K562 (cell line): ENCODE data around the gene MTREX. TPM values are rescaled to one million over a fixed set of nuclear protein-coding genes. Genes with fewer than 3 reads are reported as not detected.

ENCODE experiments used
- ATAC-seq: fragments of 200-7000 bp; cut with Tn5 transposase; 3 replicates; pipeline ENCODE4 v1.9.1; 2020; ENCODE audit warnings: moderate library complexity
- BruUV-seq: library from RNA; stranded (reverse); fragments of 400-500 nt; replicated peaks from 2 replicates; lab custom pipeline; 2021; lab: Mats Ljungman, UMichigan
- CTCF ChIA-PET: fragments of 300-600 bp; formaldehyde crosslinking; extraction: SDS; loops from one replicate; lab custom pipeline; 2021; ENCODE audit warnings: low intra/inter-chr PET ratio; lab: Yijun Ruan, JAX
- POLR2A ChIA-PET: fragments of 300-600, 350-650 bp; sonication (Branson Sonifier 250); formaldehyde crosslinking; extraction: SDS; loops from one replicate; lab custom pipeline; 2021; ENCODE audit warnings: antibody characterized with exemption, inconsistent platforms; lab: Yijun Ruan, JAX
- DNase-seq, 4 experiments: peaks; one replicate each; pipeline versions ENCODE4 v3.0.0 to v3.0.0-alpha.2; 2011 to 2018; ENCODE audit warnings: low spot score in 3 of 4, mixed read lengths in 3 of 4; ENCODE audit errors: extremely low read depth in 1 of 4
- FAIRE-seq: peaks from 2 replicates; lab custom pipeline; 2011; peaks lifted over from hg19 to GRCh38; lab: Jason Lieb, UNC
- H2AFZ ChIP-seq: 2 replicates; pipeline ENCODE4 v1.6.0; 2011; ENCODE audit warnings: low read depth, low read length, control low read depth, inconsistent platforms
- H3K27ac ChIP-seq: fragments of 200-600 bp; 3 replicates; pipeline ENCODE4 v1.8.0; 2011; ENCODE audit warnings: low read depth, mild to moderate bottlenecking, control low read depth, inconsistent platforms, low read length, moderate library complexity, mixed read lengths; ENCODE audit errors: extremely low read depth
- H3K27me3 ChIP-seq, 2 experiments: fragments of 300-600 bp in 1 of 2; 2 replicates in 1 of 2; 3 replicates in 1 of 2; pipeline versions ENCODE4 v1.6.0 to v1.8.0; 2011; ENCODE audit warnings: inconsistent platforms in 2 of 2, low read length in 2 of 2, mild to moderate bottlenecking in 1 of 2, mixed read lengths in 1 of 2, moderate library complexity in 1 of 2; ENCODE audit not compliant: control insufficient read depth in 2 of 2, insufficient read depth in 2 of 2
- H3K36me3 ChIP-seq: fragments of 300-600 bp; 3 replicates; pipeline ENCODE4 v1.8.0; 2011; ENCODE audit warnings: mild to moderate bottlenecking, low read length, inconsistent platforms; ENCODE audit not compliant: control insufficient read depth, insufficient read depth
- H3K4me1 ChIP-seq, 2 experiments: fragments of 200-600 bp in 1 of 2; replicated peaks in 1 of 2; 2 replicates in 1 of 2; 3 replicates in 1 of 2; pipeline versions ENCODE4 v1.5.1 to v1.8.0; 2011; ENCODE audit warnings: inconsistent platforms in 2 of 2, low read length in 2 of 2, mild to moderate bottlenecking in 1 of 2, mixed read lengths in 1 of 2, moderate library complexity in 1 of 2; ENCODE audit not compliant: control insufficient read depth in 2 of 2, insufficient read depth in 2 of 2
- H3K4me2 ChIP-seq: 2 replicates; pipeline ENCODE4 v1.6.1; 2011; ENCODE audit warnings: low read length, control low read depth, inconsistent platforms, mixed read lengths; ENCODE audit not compliant: insufficient read depth
- H3K4me3 ChIP-seq: fragments of 200-600 bp; sonication (generic), shearing (Covaris generic); 2 replicates; pipeline ENCODE4 v1.5.1; 2016; ENCODE audit warnings: control low read depth, inconsistent platforms
- H3K79me2 ChIP-seq: fragments of 200-600 bp; 3 replicates; pipeline ENCODE4 v1.8.0; 2011; ENCODE audit warnings: low read length, inconsistent platforms; ENCODE audit not compliant: control insufficient read depth, insufficient read depth
- H3K9ac ChIP-seq, 2 experiments: 2 replicates each; pipeline versions ENCODE4 v1.6.0 to v1.6.1; 2011; ENCODE audit warnings: low read depth in 2 of 2, low read length in 2 of 2, control low read depth in 1 of 2, inconsistent platforms in 1 of 2, mild to moderate bottlenecking in 1 of 2, mixed read lengths in 1 of 2; ENCODE audit not compliant: insufficient read depth in 1 of 2
- H3K9me1 ChIP-seq: one replicate; pipeline ENCODE4 v1.6.0; 2011; ENCODE audit warnings: inconsistent platforms, mild to moderate bottlenecking, low read length, moderate library complexity; ENCODE audit not compliant: control insufficient read depth, insufficient read depth
- H3K9me3 ChIP-seq: replicated peaks from 2 replicates; pipeline ENCODE4 v1.5.1; 2011; ENCODE audit warnings: low read depth, low read length, inconsistent platforms; ENCODE audit not compliant: control insufficient read depth, insufficient read depth
- H4K20me1 ChIP-seq: replicated peaks from 2 replicates; pipeline ENCODE4 v1.6.1; 2011; ENCODE audit warnings: low read length, inconsistent platforms, mixed read lengths; ENCODE audit not compliant: control insufficient read depth, insufficient read depth
- BRD9 ChIP-seq: fragments of 450-650 bp; IDR thresholded peaks from 2 replicates; pipeline ENCODE4 v1.6.1; 2018; ENCODE audit warnings: low read depth; ENCODE audit not compliant: partially characterized antibody
- GTF2E2 ChIP-seq: fragments of 200-800 bp; sonication (Bioruptor generic); IDR thresholded peaks from 2 replicates; pipeline ENCODE4 v1.6.1; 2016; ENCODE audit warnings: missing genetic modification characterization, missing compliant biosample characterization
- LCOR ChIP-seq: sonication (generic); formaldehyde crosslinking; IDR thresholded peaks from 2 replicates; pipeline ENCODE4 v1.8.0; 2022; ENCODE audit warnings: mild to moderate bottlenecking, missing genetic modification reagents
- MBD2 ChIP-seq: sonication (generic); IDR thresholded peaks from 2 replicates; pipeline ENCODE4 v1.6.1; 2016; ENCODE audit warnings: low read depth, borderline replicate concordance
- MYNN ChIP-seq, 2 experiments: sonication (generic); formaldehyde crosslinking in 1 of 2; IDR thresholded peaks; 2 replicates each; pipeline versions ENCODE4 v1.5.0 to v1.6.1; 2016 to 2020; ENCODE audit warnings: antibody characterized with exemption in 1 of 2, missing genetic modification reagents in 1 of 2
- POLR2H ChIP-seq: IDR thresholded peaks from 2 replicates; pipeline ENCODE4 v1.6.1; 2016; ENCODE audit warnings: missing genetic modification characterization, low read depth, mild to moderate bottlenecking, control low read depth, missing compliant biosample characterization, moderate library complexity
- POU5F1 ChIP-seq: fragments of 150-350 bp; IDR thresholded peaks from 2 replicates; pipeline ENCODE4 v1.6.1; 2014; ENCODE audit warnings: borderline replicate concordance, low read length, low read depth, mild to moderate bottlenecking; ENCODE audit not compliant: partially characterized antibody
- RB1 ChIP-seq: fragments of 450-650 bp; IDR thresholded peaks from 2 replicates; pipeline ENCODE4 v1.6.1; 2017; ENCODE audit warnings: low read depth, mild to moderate bottlenecking
- SNRNP70 ChIP-seq: fragments of 200-400 bp; formaldehyde crosslinking; optimal IDR thresholded peaks from 2 replicates; pipeline ENCODE3; 2017; ENCODE audit warnings: low read depth, low read length
- TAL1 ChIP-seq: fragments of 450-650 bp; IDR thresholded peaks from 2 replicates; pipeline ENCODE4 v1.6.1; 2016; ENCODE audit warnings: mild to moderate bottlenecking
- ZNF436 ChIP-seq: fragments of 250-450, 450-650 bp; sonication (Bioruptor Pico); formaldehyde crosslinking; IDR thresholded peaks from 2 replicates; pipeline ENCODE4 v1.7.0; 2020; ENCODE audit warnings: mild to moderate bottlenecking
- ZNF699 ChIP-seq: fragments of 250-450 bp; sonication (Bioruptor Pico); IDR thresholded peaks from 2 replicates; pipeline ENCODE4 v1.8.0; 2021; ENCODE audit warnings: mild to moderate bottlenecking, moderate library complexity; ENCODE audit not compliant: insufficient replicate concordance
- in situ Hi-C: fragments of 300-500 bp; cut with MboI; formaldehyde crosslinking; loops from 4 replicates; pipeline ENCODE4 v1.15.0; 2018; ENCODE audit warnings: inconsistent platforms, mixed read lengths
- intact Hi-C: fragments of 100-400 bp; cut with micrococcal nuclease; formaldehyde crosslinking; loops from 2 replicates; pipeline ENCODE4 v1.14.2; 2022
- polyA plus RNA-seq, 8 experiments: library from polyadenylated mRNA; depleted of rRNA in 4 of 8; stranded (reverse) in 5 of 8; unstranded in 3 of 8; fragments of >200 nt; fragmentation: Nextera tagmentation in 2 of 8; fragmentation: Illumina TruSeq in 1 of 8; extraction: Ambion mirVana in 2 of 8; extraction: Trizol in 1 of 8; gene quantifications; 2 replicates each; pipeline versions ENCODE4 v1.2.1 to v1.2.3, GENCODE V29; 2011 to 2014; ENCODE audit warnings: inconsistent platforms in 1 of 8, missing spikeins in 1 of 8
- total RNA-seq, 7 experiments: library from RNA; depleted of rRNA in 6 of 7; stranded (reverse); fragments of >200 nt in 6 of 7; fragmentation: Illumina TruSeq in 2 of 7; extraction: Trizol in 2 of 7; gene quantifications; 2 replicates each; pipeline versions ENCODE4 v1.2.1 to v1.2.3, GENCODE V29; 2011 to 2021; ENCODE audit warnings: low replicate concordance in 1 of 7
- TF ChIP-seq, protein P1 (sequence below): fragments of 250-450 bp; sonication (Bioruptor Pico); IDR thresholded peaks from 2 replicates; pipeline ENCODE4 v1.5.0; 2022; ENCODE audit warnings: mild to moderate bottlenecking
- TF ChIP-seq, protein P2 (sequence below), 2 experiments: fragments of 250-450 bp in 1 of 2; fragments of 450-650 bp in 1 of 2; sonication (Bioruptor Pico) in 1 of 2; IDR thresholded peaks; 2 replicates each; pipeline versions ENCODE4 v1.6.1 to v1.8.0; 2016 to 2021; ENCODE audit warnings: mild to moderate bottlenecking in 2 of 2, moderate library complexity in 2 of 2, missing compliant biosample characterization in 1 of 2, missing genetic modification characterization in 1 of 2
- TF ChIP-seq, protein P3 (sequence below): fragments of 250-450 bp; sonication (Bioruptor Pico); IDR thresholded peaks from 2 replicates; pipeline ENCODE4 v1.5.0; 2021; ENCODE audit warnings: mild to moderate bottlenecking, borderline replicate concordance

MTREX gene
- total and polyA plus RNA-seq, 9 of the 15 experiments (the other 6 are each of a cell fraction or from before 2014, with no cell fraction given), result 52.9 to 193 (median 150) TPM

DNA sequence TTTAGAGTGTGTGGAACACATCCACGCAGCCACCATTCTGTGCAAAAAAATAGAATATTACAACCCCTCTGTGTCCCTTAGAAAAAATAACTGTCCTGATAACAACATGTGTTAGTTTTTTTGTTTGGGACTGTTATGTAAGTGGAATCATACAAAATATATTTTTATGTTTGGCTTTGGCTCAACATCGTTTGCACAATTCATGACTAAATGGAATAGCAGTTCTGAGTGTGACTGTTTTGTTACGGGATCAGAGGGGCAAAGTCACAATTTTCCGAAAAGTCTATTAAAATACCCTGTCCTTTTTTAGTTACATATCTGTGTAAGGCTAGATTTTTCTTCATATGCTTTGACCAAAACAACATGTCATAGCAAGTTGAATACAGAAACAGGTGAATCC is 12.8 kb downstream of the MTREX start (continued):
- TF ChIP-seq, protein P1, sequence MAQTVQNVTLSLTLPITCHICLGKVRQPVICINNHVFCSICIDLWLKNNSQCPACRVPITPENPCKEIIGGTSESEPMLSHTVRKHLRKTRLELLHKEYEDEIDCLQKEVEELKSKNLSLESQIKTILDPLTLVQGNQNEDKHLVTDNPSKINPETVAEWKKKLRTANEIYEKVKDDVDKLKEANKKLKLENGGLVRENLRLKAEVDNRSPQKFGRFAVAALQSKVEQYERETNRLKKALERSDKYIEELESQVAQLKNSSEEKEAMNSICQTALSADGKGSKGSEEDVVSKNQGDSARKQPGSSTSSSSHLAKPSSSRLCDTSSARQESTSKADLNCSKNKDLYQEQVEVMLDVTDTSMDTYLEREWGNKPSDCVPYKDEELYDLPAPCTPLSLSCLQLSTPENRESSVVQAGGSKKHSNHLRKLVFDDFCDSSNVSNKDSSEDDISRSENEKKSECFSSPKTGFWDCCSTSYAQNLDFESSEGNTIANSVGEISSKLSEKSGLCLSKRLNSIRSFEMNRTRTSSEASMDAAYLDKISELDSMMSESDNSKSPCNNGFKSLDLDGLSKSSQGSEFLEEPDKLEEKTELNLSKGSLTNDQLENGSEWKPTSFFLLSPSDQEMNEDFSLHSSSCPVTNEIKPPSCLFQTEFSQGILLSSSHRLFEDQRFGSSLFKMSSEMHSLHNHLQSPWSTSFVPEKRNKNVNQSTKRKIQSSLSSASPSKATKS (CRISPR knock-in tag), result no peak

DNA sequence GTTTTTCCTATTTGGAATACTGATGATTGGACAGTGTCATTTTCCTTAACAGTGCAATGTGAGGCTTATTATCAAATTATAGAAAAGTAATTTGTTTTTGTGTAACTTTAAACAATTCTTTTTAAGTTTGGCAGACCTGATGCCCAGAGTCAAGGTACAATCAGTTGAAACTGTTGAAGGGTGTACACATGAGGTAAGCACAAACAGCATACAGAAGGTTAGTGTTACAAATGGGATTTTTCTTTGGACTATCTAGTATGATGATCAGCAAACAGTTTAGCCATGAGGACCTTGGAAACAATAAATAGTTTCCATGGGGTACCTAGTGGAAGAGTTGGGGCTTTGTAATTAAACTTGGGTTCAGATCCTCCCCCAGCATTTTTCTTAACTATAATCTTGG is 16.2 kb downstream of the MTREX start:
- Histone ChIP-seq H3K27me3 (no peaks in the 10 kb centered on the region), H3K4me1 (no peaks in the 10 kb centered on the region), H3K9me3 (no peaks in the 10 kb centered on the region), H3K4me3 (no peak overlapping the region), H3K36me3 (peaks cover 66% of the 10 kb centered on the region; the same call in 2 of the 3 replicates), H2AFZ (no peak overlapping the region), H3K9ac (no peak overlapping the region), H3K4me2 (no peak overlapping the region), H3K27ac (no peak overlapping the region), H3K79me2 (peaks cover 64% of the 10 kb centered on the region), H3K9me1 (no peaks in the 10 kb centered on the region), H4K20me1 (no peaks in the 10 kb centered on the region)
- FAIRE-seq (no peak), ATAC-seq (peak; percentile 43), DNase-seq (no peak)
- in situ Hi-C loops, result no loop called here
- intact Hi-C loops, result loop anchor here (5.0 kb wide), 1 partner anchor 368 kb away; no protein-coding TSS in a partner anchor
- POLR2A ChIA-PET, result interaction anchor here (0.6 kb wide), 1 partner anchor 671 kb away, joined by 3 read pairs; the partner anchor contains the start of gene IL6ST
- TF ChIP-seq TAL1 (no peak), SNRNP70 (no peak), POLR2H (tag) (no peak), LCOR (CRISPR knock-in tag) (no peak), ZNF436 (no peak), POU5F1 (no peak), BRD9 (no peak), MYNN (IDR thresholded peaks at IDR 0.05) (no peak), MYNN (CRISPR knock-in tag; IDR thresholded peaks at IDR 0.05) (no peak), RB1 (no peak), MBD2 (no peak), ZNF699 (CRISPR knock-in tag) (no peak), GTF2E2 (tag) (no peak)
- TF ChIP-seq, protein P2, sequence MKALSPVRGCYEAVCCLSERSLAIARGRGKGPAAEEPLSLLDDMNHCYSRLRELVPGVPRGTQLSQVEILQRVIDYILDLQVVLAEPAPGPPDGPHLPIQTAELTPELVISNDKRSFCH (CRISPR knock-in tag; IDR thresholded peaks at IDR 0.05), result no peak
- TF ChIP-seq, protein P2 (tag; IDR thresholded peaks at IDR 0.05), result no peak
- TF ChIP-seq, protein P3, sequence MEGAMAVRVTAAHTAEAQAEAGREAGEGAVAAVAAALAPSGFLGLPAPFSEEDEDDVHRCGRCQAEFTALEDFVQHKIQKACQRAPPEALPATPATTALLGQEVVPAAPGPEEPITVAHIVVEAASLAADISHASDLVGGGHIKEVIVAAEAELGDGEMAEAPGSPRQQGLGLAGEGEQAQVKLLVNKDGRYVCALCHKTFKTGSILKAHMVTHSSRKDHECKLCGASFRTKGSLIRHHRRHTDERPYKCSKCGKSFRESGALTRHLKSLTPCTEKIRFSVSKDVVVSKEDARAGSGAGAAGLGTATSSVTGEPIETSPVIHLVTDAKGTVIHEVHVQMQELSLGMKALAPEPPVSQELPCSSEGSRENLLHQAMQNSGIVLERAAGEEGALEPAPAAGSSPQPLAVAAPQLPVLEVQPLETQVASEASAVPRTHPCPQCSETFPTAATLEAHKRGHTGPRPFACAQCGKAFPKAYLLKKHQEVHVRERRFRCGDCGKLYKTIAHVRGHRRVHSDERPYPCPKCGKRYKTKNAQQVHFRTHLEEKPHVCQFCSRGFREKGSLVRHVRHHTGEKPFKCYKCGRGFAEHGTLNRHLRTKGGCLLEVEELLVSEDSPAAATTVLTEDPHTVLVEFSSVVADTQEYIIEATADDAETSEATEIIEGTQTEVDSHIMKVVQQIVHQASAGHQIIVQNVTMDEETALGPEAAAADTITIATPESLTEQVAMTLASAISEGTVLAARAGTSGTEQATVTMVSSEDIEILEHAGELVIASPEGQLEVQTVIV (CRISPR knock-in tag), result no peak
- no TSS peak for BruUV-seq
- CTCF ChIA-PET, result interaction anchor here (0.6 to 1.3 kb wide), 2 partner anchors 152 to 369 kb away, joined by 4 to 6 read pairs; no protein-coding TSS in a partner anchor
